LNCAP (cell line): ENCODE results near the gene OR52E6.

Experiments used
- CTCF ChIP-seq: fragments of 450-650 bp; IDR thresholded peaks from 2 replicates; pipeline ENCODE4 v1.5.1; 2017; ENCODE audit warnings: mild to moderate bottlenecking

The OR52E6 gene

GRCh38 chr11:5791165-5791564 lies 50.5 kb downstream of the OR52E6 start, which contains the start of gene OR52N1:
TSS of gene OR52N1 (minus strand) at chr11:5791265. CDS start at chr11:5788816, 2,449 bp downstream.
- no peak for TF ChIP-seq CTCF
